Measurements from ENCODE around the gene RUNDC3A.
A peak's percentile ranks its signal among the peaks of the same experiment; 100 is the strongest.
"Not testable (repeated sequence)": the region's sequence is repeated elsewhere in the genome, so short reads cannot be mapped to it uniquely, and the experiment has no call there.

The RUNDC3A gene

GRCh38 chr17:44334727-44335126, 26.3 kb downstream of the RUNDC3A start:
- DNase-seq, result no peak

DNA sequence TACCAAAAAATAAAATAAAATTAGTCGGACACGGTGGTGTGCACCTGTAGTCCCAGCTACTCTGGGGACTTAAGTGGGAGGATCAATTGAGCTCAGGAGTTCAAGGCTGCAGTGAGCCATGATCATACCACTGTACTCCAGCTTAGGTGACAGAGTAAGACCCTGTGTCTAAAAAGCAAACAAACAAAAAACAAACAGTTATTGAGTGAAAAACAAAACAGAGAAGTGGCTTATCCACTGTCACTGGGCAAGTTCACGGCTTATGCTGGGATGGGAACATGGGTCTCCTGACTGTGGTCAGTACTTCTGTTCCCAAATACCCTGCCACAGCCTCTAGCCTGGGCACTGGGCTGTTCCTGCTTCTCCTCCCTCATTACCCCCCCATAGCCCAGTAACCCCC, 27.2 kb downstream of the RUNDC3A start:
- intact Hi-C loops (cut with DNase I), result no loop called here

More at GRCh38 chr17:44334727-44335126, 26.3 kb downstream of the RUNDC3A start:
- intact Hi-C loops (cut with DNase I), result no loop called here

DNA sequence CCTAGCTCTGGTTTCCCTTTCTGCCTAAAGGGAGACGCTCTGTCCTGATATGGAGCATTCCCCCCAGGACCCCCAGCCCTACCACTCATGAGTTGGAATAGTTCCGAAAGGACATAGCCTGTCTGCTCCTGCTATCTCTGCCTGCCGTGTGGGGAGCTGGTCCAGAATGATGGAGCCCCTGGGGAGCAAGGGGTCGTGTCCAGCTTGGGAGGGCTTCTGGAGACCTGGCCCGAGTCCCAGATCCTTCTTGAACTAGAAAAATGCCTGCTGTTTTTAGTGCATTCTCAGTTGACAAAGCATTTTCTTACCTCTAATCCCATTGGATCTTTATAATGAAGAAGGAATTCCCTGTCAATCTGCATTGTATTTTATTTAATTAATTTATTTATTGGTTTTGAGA, 27.6 kb downstream of the RUNDC3A start:
- DNase-seq, result no peak
- intact Hi-C loops (cut with DNase I), result no loop called here

More for the DNA sequence above, 27.2 kb downstream of the RUNDC3A start:
- DNase-seq, result no peak

- intact Hi-C loops (cut with DNase I), result no loop called here
- DNase-seq, result no peak
Measured at GRCh38 chr17:44338702-44339101, 30.3 kb downstream of the RUNDC3A start.

GRCh38 chr17:44340553-44340952, 32.2 kb downstream of the RUNDC3A start:
- DNase-seq; intact Hi-C loops (cut with DNase I): not testable (repeated sequence)

- peak in 1 of 10 donors; percentile 56 for DNase-seq
- intact Hi-C loops (cut with DNase I), result no loop called here
Measured at GRCh38 chr17:44343510-44344209, 35.3 kb downstream of the RUNDC3A start.

GRCh38 chr17:44344939-44345453, 36.6 kb downstream of the RUNDC3A start, which contains the start of gene GRN:
TSS of gene GRN (plus strand) at chr17:44345302. CDS start at chr17:44349165, 3,863 bp downstream.
- intact Hi-C loops (cut with DNase I), result loop anchor here (1.0 kb wide), 1 partner anchor 158 kb away; the partner anchor contains the start of gene GPATCH8

DNA sequence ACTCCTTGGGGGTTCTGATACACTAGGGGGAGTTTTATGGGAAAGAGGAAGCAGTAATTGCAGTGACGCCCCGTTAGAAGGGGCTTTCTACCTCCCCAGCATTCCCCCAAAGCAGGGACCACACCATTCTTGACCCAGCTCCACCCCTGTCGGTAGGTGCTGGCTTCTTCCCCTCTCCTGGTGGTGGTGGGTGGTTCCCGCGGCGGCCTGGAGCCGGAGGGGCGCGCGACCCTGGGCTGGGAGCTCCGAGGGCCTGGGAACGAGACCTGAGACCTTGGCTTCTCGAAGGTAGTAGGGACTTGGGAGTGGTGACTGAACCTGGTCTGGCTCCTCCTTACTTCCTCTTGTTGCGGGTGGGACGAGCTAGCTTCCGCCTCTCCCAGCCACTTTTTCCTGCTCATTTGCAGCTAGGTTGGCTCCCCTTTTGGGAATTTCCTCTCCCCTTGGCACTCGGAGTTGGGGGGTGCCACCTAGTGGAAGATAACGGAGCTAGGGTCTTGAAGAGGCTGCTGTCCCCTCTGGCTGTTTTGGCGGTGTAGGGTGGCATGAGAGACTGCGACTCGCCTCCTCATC, 37.1 kb downstream of the RUNDC3A start:
- peak in 9 of 10 donors; percentile 52 to 95 (median 74) for DNase-seq
- intact Hi-C loops (cut with DNase I), result loop anchor here (1.0 kb wide), 1 partner anchor 158 kb away; the partner anchor contains the start of gene GPATCH8

More at GRCh38 chr17:44344939-44345453, 36.6 kb downstream of the RUNDC3A start, which contains the start of gene GRN:
- DNase-seq, result peak; percentile 91 to 99 (median 98)

DNA sequence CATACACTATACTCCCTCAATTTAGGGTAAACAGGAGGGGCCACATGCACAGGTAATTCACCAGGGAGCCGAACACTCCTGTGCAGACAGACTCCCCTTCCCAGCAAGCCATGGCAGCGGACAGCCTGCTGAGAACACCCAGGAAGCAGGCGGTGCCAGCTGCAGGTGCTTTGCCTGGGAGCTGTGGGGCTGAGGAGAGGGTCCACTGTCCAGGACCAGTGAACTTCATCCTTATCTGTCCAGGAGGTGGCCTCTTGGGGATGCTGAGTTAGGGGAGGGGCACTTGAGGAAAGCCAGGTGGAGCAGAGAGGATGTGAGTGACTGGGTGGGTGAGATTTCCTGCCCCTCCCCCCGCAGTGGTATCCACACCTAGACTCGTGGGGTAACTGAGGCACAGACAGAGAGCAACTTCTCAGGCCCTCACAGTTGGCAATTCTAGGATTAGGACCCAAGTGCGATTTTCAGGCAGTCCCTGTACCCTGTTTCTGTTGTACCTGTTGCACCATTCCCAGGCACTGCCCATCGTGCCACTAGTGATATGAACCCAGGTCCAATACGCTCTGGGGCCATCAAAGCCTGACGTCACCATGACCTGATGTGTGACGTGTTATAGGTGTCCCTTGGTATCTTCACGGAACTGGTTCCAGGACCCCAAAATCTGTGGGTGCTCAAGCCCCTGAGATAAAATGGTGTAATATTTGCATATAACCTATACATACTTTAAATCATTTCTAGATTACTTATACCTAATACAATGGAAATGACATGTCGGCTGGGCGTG, 37.9 kb downstream of the RUNDC3A start:
- DNase-seq, result no peak
- intact Hi-C loops (cut with DNase I), result no loop called here

GRCh38 chr17:44347206-44348055, 39.0 kb downstream of the RUNDC3A start:
- intact Hi-C loops (cut with DNase I), result not testable (repeated sequence)

DNA sequence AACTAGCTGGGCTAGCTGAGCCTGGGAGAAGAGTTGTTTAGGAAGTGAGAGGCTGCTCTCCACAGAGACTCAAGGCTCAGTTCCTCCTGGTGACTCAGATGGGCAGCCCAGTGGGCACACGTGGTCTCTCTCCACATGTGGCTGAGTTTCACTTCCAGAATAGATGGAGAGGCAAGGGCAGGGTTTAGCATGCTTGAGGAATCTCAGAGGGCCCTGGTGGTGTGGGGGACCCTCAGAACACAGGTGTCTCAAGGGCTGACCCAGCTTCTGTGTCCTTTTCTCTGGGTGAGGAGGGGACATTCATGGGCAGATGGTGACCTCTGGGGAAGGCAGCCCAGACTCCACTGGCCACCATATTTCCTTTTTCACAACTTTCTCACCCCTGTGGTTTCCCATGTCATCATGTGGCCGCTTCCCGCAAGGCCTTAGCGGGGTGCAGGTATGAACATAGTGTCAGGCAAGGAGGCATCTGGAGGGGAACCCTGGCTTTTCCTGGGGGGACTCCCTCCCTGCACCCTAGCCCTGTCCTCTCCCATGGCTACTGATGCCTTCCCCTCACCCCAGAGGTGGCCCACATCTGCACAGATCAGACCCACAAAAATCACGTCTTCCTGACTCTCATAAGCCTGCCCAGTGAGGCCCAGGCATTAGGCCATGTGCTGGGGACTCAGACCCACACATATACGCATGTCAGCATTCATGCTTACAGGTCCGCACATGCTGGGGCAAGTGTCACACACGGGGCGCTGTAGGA, 40.0 kb downstream of the RUNDC3A start:
- intact Hi-C loops (cut with DNase I), result no loop called here
- peak in 3 of 10 donors; percentile 36 to 85 (median 74) for DNase-seq

More at GRCh38 chr17:44347206-44348055, 39.0 kb downstream of the RUNDC3A start:
- DNase-seq, result peak in 1 of 10 donors; percentile 3

DNA sequence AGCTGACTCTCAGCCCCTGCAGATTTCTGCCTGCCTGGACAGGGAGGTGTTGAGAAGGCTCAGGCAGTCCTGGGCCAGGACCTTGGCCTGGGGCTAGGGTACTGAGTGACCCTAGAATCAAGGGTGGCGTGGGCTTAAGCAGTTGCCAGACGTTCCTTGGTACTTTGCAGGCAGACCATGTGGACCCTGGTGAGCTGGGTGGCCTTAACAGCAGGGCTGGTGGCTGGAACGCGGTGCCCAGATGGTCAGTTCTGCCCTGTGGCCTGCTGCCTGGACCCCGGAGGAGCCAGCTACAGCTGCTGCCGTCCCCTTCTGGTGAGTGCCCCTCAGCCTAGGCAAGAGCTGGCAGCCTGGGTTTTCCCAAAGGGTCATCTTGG, 40.6 kb downstream of the RUNDC3A start:
- intact Hi-C loops (cut with DNase I), result no loop called here
- peak in 1 of 10 donors; percentile 70 for DNase-seq

GRCh38 chr17:44349553-44350070, 41.2 kb downstream of the RUNDC3A start:
- DNase-seq, result peak in 1 of 10 donors; percentile 64
- intact Hi-C loops (cut with DNase I), result no loop called here

DNA sequence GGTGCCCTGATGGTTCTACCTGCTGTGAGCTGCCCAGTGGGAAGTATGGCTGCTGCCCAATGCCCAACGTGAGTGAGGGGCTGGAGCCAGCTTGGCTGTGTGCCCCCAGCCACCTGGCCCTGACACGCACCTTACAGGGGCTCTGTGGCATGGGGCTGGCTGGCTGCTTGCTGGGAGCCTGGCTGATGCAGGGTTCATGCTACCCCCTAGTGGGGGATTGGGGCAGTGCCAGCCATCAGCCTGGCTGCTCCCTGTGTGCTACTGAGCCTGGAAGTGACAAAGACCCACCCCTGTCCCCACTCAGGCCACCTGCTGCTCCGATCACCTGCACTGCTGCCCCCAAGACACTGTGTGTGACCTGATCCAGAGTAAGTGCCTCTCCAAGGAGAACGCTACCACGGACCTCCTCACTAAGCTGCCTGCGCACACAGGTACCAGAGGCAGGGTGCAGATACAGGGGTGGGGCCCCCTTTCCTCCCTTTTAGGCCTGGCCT, 42.4 kb downstream of the RUNDC3A start:
- DNase-seq, result peak; percentile 61 to 96 (median 80)
- intact Hi-C loops (cut with DNase I), result no loop called here

- intact Hi-C loops (cut with DNase I), result no loop called here
- peak in 2 of 10 donors; percentile 52 to 64 for DNase-seq
Measured at GRCh38 chr17:44351464-44351863, 43.1 kb downstream of the RUNDC3A start.

DNA sequence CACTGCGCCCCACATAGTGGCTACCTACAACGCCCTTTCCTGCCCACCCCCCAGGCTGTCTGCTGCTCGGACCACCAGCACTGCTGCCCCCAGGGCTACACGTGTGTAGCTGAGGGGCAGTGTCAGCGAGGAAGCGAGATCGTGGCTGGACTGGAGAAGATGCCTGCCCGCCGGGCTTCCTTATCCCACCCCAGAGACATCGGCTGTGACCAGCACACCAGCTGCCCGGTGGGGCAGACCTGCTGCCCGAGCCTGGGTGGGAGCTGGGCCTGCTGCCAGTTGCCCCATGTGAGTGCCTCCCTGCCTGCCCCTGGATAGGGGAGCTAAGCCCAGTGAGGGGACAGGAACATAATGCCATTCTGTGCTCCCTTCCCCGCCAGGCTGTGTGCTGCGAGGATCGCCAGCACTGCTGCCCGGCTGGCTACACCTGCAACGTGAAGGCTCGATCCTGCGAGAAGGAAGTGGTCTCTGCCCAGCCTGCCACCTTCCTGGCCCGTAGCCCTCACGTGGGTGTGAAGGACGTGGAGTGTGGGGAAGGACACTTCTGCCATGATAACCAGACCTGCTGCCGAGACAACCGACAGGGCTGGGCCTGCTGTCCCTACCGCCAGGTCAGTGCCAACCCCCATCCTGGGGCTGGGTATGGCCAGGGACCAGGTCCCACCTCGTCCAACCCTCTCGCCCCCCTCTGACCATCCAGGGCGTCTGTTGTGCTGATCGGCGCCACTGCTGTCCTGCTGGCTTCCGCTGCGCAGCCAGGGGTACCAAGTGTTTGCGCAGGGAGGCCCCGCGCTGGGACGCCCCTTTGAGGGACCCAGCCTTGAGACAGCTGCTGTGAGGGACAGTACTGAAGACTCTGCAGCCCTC, 43.8 kb downstream of the RUNDC3A start:
- peak in 2 of 10 donors; percentile 73 to 86 for DNase-seq
- intact Hi-C loops (cut with DNase I), result no loop called here

- DNase-seq, result peak in 2 of 10 donors; percentile 48 to 59
- intact Hi-C loops (cut with DNase I), result no loop called here
Measured at GRCh38 chr17:44352828-44353671, 44.6 kb downstream of the RUNDC3A start.

All from posterior cingulate gyrus (tissue), 11 donors.